ENCODE measurements around the gene PPM1L.

PPM1L gene

GRCh38 chr3:160735826-160736225 lies 20.2 kb upstream of the PPM1L start:
- TF ChIP-seq GABPA (IDR thresholded peaks at IDR 0.05; ENCODE audit: low read depth) = no peak
- TF ChIP-seq CTCF (IDR thresholded peaks at IDR 0.05; ENCODE audit: insufficient read depth, low read length) = no peak
- no peak for TF ChIP-seq POLR2AphosphoS5 (IDR thresholded peaks at IDR 0.05; ENCODE audit: low read depth)
- TF ChIP-seq REST (IDR thresholded peaks at IDR 0.05; ENCODE audit: insufficient replicate concordance, low read depth) = no peak
- TF ChIP-seq SPI1 (IDR thresholded peaks at IDR 0.05; ENCODE audit: borderline replicate concordance, low read depth) = no peak
- no peak for DNase-seq (ENCODE audit: low read depth in 1 of 2, low spot score in 1 of 2)
- Histone ChIP-seq H3K27ac (replicated peaks) (no peak overlapping the region), H3K4me3 (replicated peaks; ENCODE audit: insufficient read depth, low read length) (no peak overlapping the region), H3K27me3 (ENCODE audit: insufficient read depth, poor library complexity, severe bottlenecking) (no peaks in the 10 kb centered on the region)

GRCh38 chr3:160738048-160738447 lies 18.0 kb upstream of the PPM1L start:
- no peak overlapping the region for H3K4me3 ChIP-seq (replicated peaks; ENCODE audit: insufficient read depth, low read length)
- TF ChIP-seq SPI1 (IDR thresholded peaks at IDR 0.05; ENCODE audit: borderline replicate concordance, low read depth) (peak; percentile 90), POLR2AphosphoS5 (IDR thresholded peaks at IDR 0.05; ENCODE audit: low read depth) (no peak)
- H3K27ac ChIP-seq (replicated peaks) = no peak overlapping the region
- no peak for DNase-seq (ENCODE audit: low read depth in 1 of 2, low spot score in 1 of 2)
- no peaks in the 10 kb centered on the region for H3K27me3 ChIP-seq (ENCODE audit: insufficient read depth, poor library complexity, severe bottlenecking)

- Histone ChIP-seq H3K27me3 (ENCODE audit: insufficient read depth, poor library complexity, severe bottlenecking) (no peaks in the 10 kb centered on the region), H3K27ac (replicated peaks) (no peak overlapping the region), H3K4me3 (replicated peaks; ENCODE audit: insufficient read depth, low read length) (no peak overlapping the region)
- no peak for TF ChIP-seq REST (IDR thresholded peaks at IDR 0.05; ENCODE audit: insufficient replicate concordance, low read depth)
- TF ChIP-seq SPI1 (IDR thresholded peaks at IDR 0.05; ENCODE audit: borderline replicate concordance, low read depth) = no peak
- TF ChIP-seq GABPA (IDR thresholded peaks at IDR 0.05; ENCODE audit: low read depth) = no peak
- TF ChIP-seq POLR2AphosphoS5 (IDR thresholded peaks at IDR 0.05; ENCODE audit: low read depth) = no peak
- TF ChIP-seq CTCF (IDR thresholded peaks at IDR 0.05; ENCODE audit: insufficient read depth, low read length) = no peak
- no peak for DNase-seq (ENCODE audit: low read depth in 1 of 2, low spot score in 1 of 2)
Observed at GRCh38 chr3:160739079-160739478, 17.0 kb upstream of the PPM1L start.

GRCh38 chr3:160746976-160747375 lies 9.1 kb upstream of the PPM1L start:
- no peak for DNase-seq (ENCODE audit: low read depth in 1 of 2, low spot score in 1 of 2)
- Histone ChIP-seq H3K4me3 (replicated peaks; ENCODE audit: insufficient read depth, low read length) (no peak overlapping the region), H3K27me3 (ENCODE audit: insufficient read depth, poor library complexity, severe bottlenecking) (no peaks in the 10 kb centered on the region), H3K27ac (replicated peaks) (no peak overlapping the region)
- TF ChIP-seq REST (IDR thresholded peaks at IDR 0.05; ENCODE audit: insufficient replicate concordance, low read depth) (no peak), SPI1 (IDR thresholded peaks at IDR 0.05; ENCODE audit: borderline replicate concordance, low read depth) (no peak), CTCF (IDR thresholded peaks at IDR 0.05; ENCODE audit: insufficient read depth, low read length) (no peak), GABPA (IDR thresholded peaks at IDR 0.05; ENCODE audit: low read depth) (no peak), POLR2AphosphoS5 (IDR thresholded peaks at IDR 0.05; ENCODE audit: low read depth) (no peak)
